Measurements from ENCODE around the gene CD5L. TPM values are rescaled to one million over a fixed set of nuclear protein-coding genes. Genes with fewer than 3 reads are reported as not detected.

CD5L gene
- total RNA-seq (100 to 1,000 TPM; 348 to 892 (median 512) TPM), polyA plus RNA-seq (10 to 100 TPM; 16.8 to 60.8 (median 42.6) TPM)
- long read RNA-seq, donor 1, transcript CD5L-201 (6 exons, 2,191 nt) = major isoform, 136 of 743 reads
- long read RNA-seq, donor 1, partial matches to known transcripts = 591 of 743 reads
- long read RNA-seq, donor 1, other reads (novel, unspliced or antisense) = 16 of 743 reads
- long read RNA-seq, donor 2, transcript CD5L-201 (6 exons, 2,191 nt) = major isoform, 124 of 386 reads
- long read RNA-seq, donor 2, partial matches to known transcripts = 244 of 386 reads
- long read RNA-seq, donor 2, other reads (novel, unspliced or antisense) = 18 of 386 reads

- DNase-seq = no peak
- peak within 1 kb of the TSS in 4 of 8 donors; percentile 34 to 67 (median 57) for H3K27ac ChIP-seq
- H3K9me3 ChIP-seq = no peaks in the 10 kb centered on the region
- WGBS, 5 donors = 76 to 84% (median 78%) methylated on average over 3 of the region's 3 CpGs
- no peak for TF ChIP-seq POLR2A (IDR thresholded peaks at IDR 0.05)
- TF ChIP-seq POLR2AphosphoS5 (IDR thresholded peaks at IDR 0.05) = peak in 1 of 3 donors; percentile 28
- no peak for TF ChIP-seq CTCF (IDR thresholded peaks at IDR 0.05 in 8 of 11, conservative IDR thresholded peaks at IDR 0.05 in 3 of 11)
- intact Hi-C loops (cut with DNase I; ENCODE audit: low total_unique reads) = no loop called here
- H3K4me3 ChIP-seq = peak within 1 kb of the TSS in 4 of 8 donors; percentile 8 to 42 (median 24)
- H3K4me1 ChIP-seq = peaks cover 4 to 47% (median 24%) of the 10 kb centered on the region in 6 donors
- peaks cover 0 to 27% (median 0%) of the 10 kb centered on the region in 7 donors for H3K27me3 ChIP-seq (replicated peaks in 1 of 7)
- H3K36me3 ChIP-seq = no peaks in the 10 kb centered on the region
Measured at GRCh38 chr1:157841708-157842107, at the start of gene CD5L. Gene CD5L, minus strand, starts transcription at chr1:157841808. Its CDS starts 107 bp downstream, at chr1:157841701.

DNA sequence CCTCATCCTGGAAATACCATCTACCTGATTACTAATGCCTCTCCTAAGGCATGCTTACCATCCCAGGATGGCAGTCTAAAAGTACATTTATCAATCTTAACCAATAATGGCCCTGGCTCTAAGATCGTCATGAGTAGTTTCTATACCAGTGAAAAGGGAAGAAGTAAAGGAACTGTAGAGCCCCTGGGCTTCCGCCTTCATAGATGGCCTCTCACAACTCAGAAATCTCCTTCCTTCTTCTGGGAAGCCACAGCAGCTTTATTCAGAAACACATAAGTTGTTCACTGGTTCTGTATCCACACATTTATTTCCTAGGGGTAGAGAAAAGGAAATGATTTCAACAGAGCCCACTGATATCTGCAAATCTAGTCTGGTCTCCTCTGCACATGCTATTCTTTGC, 41.0 kb upstream of the CD5L start:
- 43 to 72% (median 54%) methylated on average over 2 of the region's 2 CpGs for WGBS, 5 donors
- H3K27me3 ChIP-seq (replicated peaks in 1 of 7) = peaks cover 0 to 11% (median 0%) of the 10 kb centered on the region in 7 donors
- H3K27ac ChIP-seq = peak overlapping the region in 1 of 8 donors; percentile 26
- no peak for DNase-seq
- no peaks in the 10 kb centered on the region for H3K36me3 ChIP-seq
- H3K4me3 ChIP-seq = no peak overlapping the region
- intact Hi-C loops (cut with DNase I; ENCODE audit: low total_unique reads) = no loop called here
- H3K9me3 ChIP-seq = no peaks in the 10 kb centered on the region
- no peak for TF ChIP-seq POLR2A (IDR thresholded peaks at IDR 0.05)
- TF ChIP-seq CTCF (IDR thresholded peaks at IDR 0.05 in 8 of 11, conservative IDR thresholded peaks at IDR 0.05 in 3 of 11) = no peak
- TF ChIP-seq POLR2AphosphoS5 (IDR thresholded peaks at IDR 0.05) = no peak
- peaks cover 0 to 8% (median 0%) of the 10 kb centered on the region in 6 donors for H3K4me1 ChIP-seq

DNA sequence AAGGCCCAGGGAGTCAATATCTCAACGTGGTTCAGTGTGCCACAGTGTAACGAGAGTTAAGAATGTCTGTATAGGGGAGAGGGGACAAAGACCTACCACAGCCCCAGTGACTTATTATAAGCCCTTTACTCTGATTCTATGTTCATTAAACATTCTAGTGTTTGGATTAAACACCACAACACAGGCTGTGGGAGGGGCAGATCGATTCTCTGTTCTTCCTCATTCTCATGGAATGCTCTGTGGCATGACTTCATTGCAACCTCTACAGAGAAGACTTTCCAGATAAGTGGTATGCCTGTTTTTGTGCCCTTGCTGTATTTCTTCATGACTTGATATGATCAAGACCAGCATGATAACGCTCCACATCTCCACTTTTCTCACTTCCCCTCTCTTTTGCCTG, 39.0 kb upstream of the CD5L start:
- 60 to 74% (median 65%) methylated on average over 4 of the region's 4 CpGs for WGBS, 5 donors
- no peaks in the 10 kb centered on the region for H3K36me3 ChIP-seq
- intact Hi-C loops (cut with DNase I; ENCODE audit: low total_unique reads) = no loop called here
- H3K27me3 ChIP-seq (replicated peaks in 1 of 7) = peaks cover 0 to 6% (median 0%) of the 10 kb centered on the region in 7 donors
- H3K4me3 ChIP-seq = no peak overlapping the region
- H3K9me3 ChIP-seq = no peaks in the 10 kb centered on the region
- TF ChIP-seq POLR2AphosphoS5 (IDR thresholded peaks at IDR 0.05) (no peak), CTCF (IDR thresholded peaks at IDR 0.05 in 8 of 11, conservative IDR thresholded peaks at IDR 0.05 in 3 of 11) (no peak), POLR2A (IDR thresholded peaks at IDR 0.05) (no peak)
- H3K27ac ChIP-seq = no peak overlapping the region
- H3K4me1 ChIP-seq = peaks cover 0 to 8% (median 0%) of the 10 kb centered on the region in 6 donors
- no peak for DNase-seq

GRCh38 chr1:157878059-157878458, 36.5 kb upstream of the CD5L start:
- DNase-seq = no peak
- peaks cover 0 to 8% (median 0%) of the 10 kb centered on the region in 6 donors for H3K4me1 ChIP-seq

More at GRCh38 chr1:157878059-157878458, 36.5 kb upstream of the CD5L start:
- H3K9me3 ChIP-seq = no peaks in the 10 kb centered on the region
- WGBS, 5 donors = 19 to 52% (median 45%) methylated on average over 4 of the region's 4 CpGs
- no peaks in the 10 kb centered on the region for H3K36me3 ChIP-seq
- intact Hi-C loops (cut with DNase I; ENCODE audit: low total_unique reads) = no loop called here
- no peak overlapping the region for H3K4me3 ChIP-seq
- no peak overlapping the region for H3K27ac ChIP-seq
- TF ChIP-seq CTCF (IDR thresholded peaks at IDR 0.05 in 8 of 11, conservative IDR thresholded peaks at IDR 0.05 in 3 of 11) = peak in 6 of 11 experiments; percentile 26 to 53 (median 38)
- TF ChIP-seq POLR2A (IDR thresholded peaks at IDR 0.05) = no peak
- H3K27me3 ChIP-seq (replicated peaks in 1 of 7) = no peaks in the 10 kb centered on the region

All from spleen (tissue), 13 donors.